Pulmonary artery endothelial cell (primary cell): ENCODE results near the gene CEMP1. TPM values are rescaled to one million over a fixed set of nuclear protein-coding genes. Genes with fewer than 3 reads are reported as not detected.
"Not testable (repeated sequence)": the region's sequence is repeated elsewhere in the genome, so short reads cannot be mapped to it uniquely, and the experiment has no call there.

ENCODE experiments used
- DNase-seq: peaks from one replicate; pipeline ENCODE4 v3.0.0-alpha.2; 2011; ENCODE audit warnings: low read depth, low spot score
- total RNA-seq: library from RNA; depleted of rRNA; stranded (reverse); fragments of >200 nt; gene quantifications from 2 replicates; pipeline ENCODE4 v1.2.3, GENCODE V29; 2014

The CEMP1 gene, protein sequence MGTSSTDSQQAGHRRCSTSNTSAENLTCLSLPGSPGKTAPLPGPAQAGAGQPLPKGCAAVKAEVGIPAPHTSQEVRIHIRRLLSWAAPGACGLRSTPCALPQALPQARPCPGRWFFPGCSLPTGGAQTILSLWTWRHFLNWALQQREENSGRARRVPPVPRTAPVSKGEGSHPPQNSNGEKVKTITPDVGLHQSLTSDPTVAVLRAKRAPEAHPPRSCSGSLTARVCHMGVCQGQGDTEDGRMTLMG
- not detected in 2 replicates for total RNA-seq

DNA sequence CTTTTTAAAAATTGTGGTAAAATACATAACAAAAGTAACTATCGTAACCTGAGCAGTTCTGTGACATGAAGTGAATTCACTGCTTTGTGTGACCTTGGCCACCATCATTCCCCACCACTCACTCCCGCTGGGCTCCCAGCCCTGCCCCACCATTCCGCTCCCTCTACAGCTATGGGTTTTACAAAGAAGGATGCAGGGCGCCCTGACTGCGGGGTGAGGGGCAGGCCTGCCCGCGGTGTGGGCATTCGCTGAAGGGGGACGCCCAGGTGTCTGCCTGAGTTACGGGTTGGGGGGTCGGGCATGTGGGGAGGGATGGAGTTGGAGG, at the start of gene CEMP1:
TSS of gene CEMP1 (minus strand) at position 38 of the 325 bp plus-strand sequence. CDS start 335 bp downstream, outside the sequence.
- no peak for DNase-seq

DNA sequence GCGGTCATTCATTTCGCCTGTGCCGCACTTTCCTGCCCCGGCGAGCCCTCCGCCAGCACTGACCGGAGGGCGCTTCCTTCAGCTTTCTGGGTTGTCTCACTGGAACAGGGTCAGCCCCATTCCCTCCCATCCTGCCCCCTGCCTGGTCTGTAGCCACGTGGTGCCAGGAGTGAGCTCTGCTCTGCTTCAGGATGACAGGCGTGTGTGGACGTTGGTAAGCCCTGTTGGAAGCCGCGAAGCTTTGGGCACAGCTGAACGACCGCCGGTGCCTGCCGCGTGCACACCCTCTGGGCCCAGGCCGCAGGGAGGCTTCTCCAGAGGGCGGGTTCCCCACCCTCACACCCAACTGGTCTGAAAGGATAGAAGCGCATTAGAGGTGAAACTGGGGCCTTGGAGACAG, 49.6 kb upstream of the CEMP1 start:
- not testable (repeated sequence) for DNase-seq

- DNase-seq, result not testable (repeated sequence)
Measured at GRCh38 chr16:2580143-2580542, 48.9 kb upstream of the CEMP1 start.

GRCh38 chr16:2578905-2579304, 47.7 kb upstream of the CEMP1 start:
- DNase-seq, result not testable (repeated sequence)

DNA sequence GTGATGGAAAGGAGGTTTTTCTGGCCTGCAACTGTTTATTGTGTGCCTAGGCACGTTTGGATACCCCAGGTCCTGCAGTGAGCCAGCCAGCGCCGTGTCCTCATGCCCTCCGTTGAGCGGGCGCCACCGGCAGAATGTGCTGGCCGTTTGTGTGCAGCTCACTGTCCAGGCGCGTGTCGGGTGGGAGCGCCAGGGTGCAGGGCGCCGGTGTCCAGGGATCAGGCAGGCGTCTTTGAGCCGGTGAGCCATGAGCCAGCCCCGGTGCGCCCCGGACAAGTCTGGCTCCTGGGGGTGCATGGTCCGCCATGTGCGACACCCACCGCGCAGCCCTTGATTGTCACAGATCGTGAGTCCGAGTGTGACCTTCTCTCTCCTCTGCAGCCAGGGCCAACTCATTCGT, 45.8 kb upstream of the CEMP1 start:
- not testable (repeated sequence) for DNase-seq

DNA sequence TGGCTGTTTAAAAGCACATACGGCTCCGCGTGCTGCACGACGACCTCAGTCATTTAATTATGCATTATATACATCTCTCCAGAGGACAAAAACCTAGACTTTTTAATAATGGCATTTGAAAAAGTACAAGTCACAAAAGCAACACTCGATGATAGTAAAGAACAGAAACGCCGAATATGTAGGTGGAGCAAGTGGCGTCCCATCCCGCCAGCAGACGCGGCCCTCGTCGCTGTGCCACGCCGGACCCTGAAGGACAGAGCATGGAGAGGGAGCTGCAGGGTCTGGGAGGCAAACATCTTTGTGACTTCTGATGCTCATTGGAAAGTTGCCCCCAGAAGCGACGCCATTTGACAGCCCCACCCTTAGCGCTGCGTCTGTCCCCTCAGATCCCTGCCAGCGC, 44.6 kb upstream of the CEMP1 start:
- not testable (repeated sequence) for DNase-seq

GRCh38 chr16:2572704-2573103, 41.5 kb upstream of the CEMP1 start:
- not testable (repeated sequence) for DNase-seq

- not testable (repeated sequence) for DNase-seq
Measured at GRCh38 chr16:2568573-2568972, 37.4 kb upstream of the CEMP1 start.

DNA sequence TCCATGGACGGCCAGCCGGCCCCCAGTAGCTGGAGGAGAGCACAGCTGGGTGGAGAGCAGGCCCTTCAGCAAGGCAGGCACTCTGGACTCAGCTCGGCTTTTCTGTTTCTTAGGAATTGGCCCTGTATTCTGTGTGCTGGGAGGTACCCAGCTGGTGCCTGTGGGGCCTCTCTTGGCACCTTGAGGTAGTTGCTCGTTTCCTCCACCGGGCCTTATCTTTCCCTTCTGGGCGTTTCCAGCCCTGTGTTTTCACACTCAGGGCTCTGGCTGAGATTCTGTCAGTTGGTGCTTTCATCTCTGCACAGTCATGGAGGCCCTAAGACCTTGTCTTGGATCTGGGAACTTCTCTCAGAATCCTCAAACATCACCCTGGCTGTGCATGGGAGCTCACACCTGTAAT, 36.3 kb upstream of the CEMP1 start:
- not testable (repeated sequence) for DNase-seq

- not testable (repeated sequence) for DNase-seq
Measured at GRCh38 chr16:2560798-2561133, 29.6 kb upstream of the CEMP1 start.

DNA sequence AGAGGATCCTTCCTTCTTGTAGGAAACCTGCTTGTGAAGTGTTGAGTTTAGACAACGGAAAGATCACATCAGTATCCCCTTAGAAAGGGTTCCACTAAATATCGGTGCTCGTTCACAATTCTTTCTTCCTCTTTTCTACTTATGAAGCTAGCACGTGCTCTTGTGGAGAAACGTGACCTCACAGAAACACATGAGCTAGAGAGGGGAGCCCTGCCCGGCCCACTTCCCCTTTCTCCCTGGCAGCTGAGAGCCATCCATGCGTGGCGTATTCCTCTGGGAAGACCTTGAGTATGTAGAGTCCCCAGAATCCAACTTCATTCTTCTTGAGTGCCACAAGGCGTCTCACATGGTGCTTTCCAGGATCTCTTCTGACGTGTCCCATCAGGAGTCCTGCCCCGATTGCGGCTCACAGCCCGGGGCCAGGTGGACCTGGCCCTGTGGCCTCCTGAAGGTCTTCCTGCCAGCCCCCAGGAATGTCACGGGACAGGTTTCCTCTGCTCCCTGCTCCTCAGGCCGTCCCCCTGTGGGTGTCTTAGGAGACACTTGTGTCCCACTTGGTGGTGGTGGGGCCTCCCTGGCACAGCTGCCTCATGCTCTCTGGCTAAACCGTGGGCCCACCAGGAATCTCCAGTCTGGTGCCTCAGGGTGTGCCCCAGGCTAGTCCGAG, 29.1 kb upstream of the CEMP1 start:
- not testable (repeated sequence) for DNase-seq

- not testable (repeated sequence) for DNase-seq
Measured at GRCh38 chr16:2557150-2557549, 25.9 kb upstream of the CEMP1 start.

- DNase-seq, result not testable (repeated sequence)
Measured at GRCh38 chr16:2554709-2555425, 23.7 kb upstream of the CEMP1 start.

DNA sequence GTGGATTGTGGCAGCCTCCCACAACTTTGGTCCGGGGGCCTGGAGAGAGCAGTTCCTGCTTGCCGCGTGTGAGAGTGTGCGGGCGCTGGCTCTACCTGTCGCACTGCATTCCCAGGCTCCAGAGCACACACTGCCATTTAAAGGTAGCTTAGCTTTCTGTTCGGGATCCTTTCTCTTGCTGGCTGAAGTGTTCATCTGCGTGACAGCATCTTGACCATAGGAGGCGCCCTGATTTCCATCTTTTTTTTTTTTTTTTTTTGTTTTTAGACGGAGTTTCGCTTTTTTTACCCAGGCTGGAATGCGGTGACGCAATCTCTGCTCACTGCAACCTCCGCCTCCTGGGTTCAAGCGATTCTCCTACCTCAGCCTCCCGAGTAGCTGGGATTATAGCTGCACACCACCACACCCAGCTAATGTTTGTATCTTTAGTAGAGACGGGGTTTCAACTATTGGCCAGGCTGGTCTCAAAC, 20.2 kb upstream of the CEMP1 start:
- DNase-seq, result not testable (repeated sequence)

GRCh38 chr16:2550283-2550878, 19.2 kb upstream of the CEMP1 start:
- DNase-seq, result not testable (repeated sequence)

DNA sequence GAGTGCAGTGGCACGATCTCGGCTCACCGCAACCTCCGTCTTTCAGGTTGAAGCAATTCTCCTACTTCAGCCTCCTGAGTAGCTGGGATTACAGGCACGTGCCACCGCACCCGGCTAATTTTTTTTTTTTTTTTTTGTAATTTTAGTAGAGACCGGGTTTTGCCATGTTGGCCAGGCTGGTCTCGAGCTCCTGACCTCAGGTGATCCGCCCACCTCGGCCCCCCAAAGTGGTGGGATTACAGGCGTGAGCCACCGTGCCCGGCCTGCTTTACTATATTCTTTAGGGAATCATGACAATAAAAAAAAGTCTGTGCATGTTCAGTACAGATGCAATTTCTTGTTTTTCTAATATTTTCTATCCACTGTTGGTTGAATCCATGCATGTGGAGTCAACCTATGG, 12.6 kb upstream of the CEMP1 start:
- DNase-seq, result not testable (repeated sequence)

- not testable (repeated sequence) for DNase-seq
Measured at GRCh38 chr16:2541409-2541808, 10.2 kb upstream of the CEMP1 start.

DNA sequence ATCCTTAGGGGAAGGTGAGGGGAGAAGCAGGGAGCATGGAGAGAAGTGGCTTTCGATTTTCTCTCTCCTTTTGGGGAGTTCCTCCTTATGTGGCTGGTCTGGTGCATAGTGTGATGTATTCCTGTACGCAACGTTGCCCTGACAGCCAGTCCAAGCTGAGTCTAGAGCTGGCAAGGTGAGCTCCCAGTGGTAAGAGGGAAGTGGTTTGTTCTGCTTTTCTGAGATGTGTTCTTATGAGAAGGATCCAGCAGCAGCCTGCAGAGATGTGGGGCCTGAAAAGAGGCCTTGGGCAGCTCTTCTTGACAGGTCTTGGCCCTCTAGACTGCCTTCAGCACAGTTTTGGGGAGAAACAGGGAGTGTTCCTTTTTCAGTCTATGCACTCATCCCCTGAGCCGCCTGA, 9.7 kb upstream of the CEMP1 start:
- not testable (repeated sequence) for DNase-seq

- DNase-seq, result not testable (repeated sequence)
Measured at GRCh38 chr16:2539845-2540458, 8.7 kb upstream of the CEMP1 start.

DNA sequence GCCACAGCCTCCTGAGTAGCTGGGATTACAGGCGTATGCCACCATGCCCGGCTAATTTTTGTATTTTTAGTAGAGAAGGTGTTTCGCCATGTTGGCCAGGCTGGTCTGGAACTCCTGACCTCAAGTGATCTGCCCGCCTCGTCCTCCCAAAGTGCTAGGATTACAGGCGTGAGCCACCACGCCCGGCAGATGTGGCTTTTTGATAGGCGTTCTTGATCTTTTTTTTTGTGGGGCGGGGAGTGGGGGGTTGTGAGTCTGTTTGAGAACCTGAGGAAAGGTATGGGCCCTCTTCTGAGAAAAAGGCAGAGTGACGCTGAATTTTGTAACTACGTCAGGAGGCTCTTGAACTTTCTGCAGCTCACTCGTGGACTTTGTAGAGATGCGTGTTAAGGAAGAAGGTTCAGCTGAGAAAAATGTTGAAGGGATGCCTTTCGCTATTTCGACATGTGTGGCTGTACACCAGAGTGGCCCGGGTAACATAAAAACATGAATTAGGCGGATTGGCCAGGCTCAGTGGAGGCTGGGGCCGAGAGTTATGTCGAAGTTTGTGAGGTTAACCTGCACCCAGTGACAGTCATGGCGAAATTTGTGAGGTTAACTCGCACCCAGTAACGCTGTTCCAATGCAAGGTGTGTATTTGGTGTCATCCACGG, 8.1 kb upstream of the CEMP1 start:
- DNase-seq, result not testable (repeated sequence)
